Measurements from ENCODE around the gene ACADM. TPM values are rescaled to one million over a fixed set of nuclear protein-coding genes. Genes with fewer than 3 reads are reported as not detected.

The ACADM gene
- total and polyA plus RNA-seq, 9 donors: 38.9 to 61.7 (median 54.9) TPM

DNA sequence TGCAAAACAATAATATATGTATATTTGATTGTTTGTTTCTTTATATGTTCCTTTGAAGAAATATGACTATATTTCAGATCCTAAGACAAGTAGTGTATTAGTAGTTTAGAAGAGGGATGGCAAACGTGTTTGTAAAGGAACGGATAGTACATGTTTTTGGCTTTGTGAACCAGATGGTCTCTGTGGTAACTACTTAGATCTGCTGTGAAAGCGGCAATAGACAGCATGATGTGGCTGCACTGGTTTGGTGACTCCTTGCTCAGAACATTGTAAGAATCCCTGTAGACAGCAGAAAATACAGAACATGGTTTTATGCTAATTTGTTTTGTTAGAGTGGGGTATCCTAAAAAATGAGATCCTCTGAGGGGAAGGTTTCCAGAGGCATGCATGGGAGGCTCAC lies 3.1 kb downstream of the ACADM start:
- Histone ChIP-seq H3K4me1 (ENCODE audit: insufficient read depth) (peaks cover 6% of the 10 kb centered on the region), H3K27me3 (no peaks in the 10 kb centered on the region), H3K4me3 (no peak overlapping the region), H3K36me3 (no peaks in the 10 kb centered on the region), H3K9me3 (no peaks in the 10 kb centered on the region), H3K27ac (no peak overlapping the region)
- DNase-seq: no peak
- intact Hi-C loops (cut with DNase I): loop anchor here in 1 of 4 donors (10.0 kb wide), 1 partner anchor 57 kb away; the partner anchor contains the start of gene RABGGTB
- 71 to 80% (median 78%) methylated on average over 3 of the region's 3 CpGs for WGBS, 3 donors
- TF ChIP-seq, protein P1, sequence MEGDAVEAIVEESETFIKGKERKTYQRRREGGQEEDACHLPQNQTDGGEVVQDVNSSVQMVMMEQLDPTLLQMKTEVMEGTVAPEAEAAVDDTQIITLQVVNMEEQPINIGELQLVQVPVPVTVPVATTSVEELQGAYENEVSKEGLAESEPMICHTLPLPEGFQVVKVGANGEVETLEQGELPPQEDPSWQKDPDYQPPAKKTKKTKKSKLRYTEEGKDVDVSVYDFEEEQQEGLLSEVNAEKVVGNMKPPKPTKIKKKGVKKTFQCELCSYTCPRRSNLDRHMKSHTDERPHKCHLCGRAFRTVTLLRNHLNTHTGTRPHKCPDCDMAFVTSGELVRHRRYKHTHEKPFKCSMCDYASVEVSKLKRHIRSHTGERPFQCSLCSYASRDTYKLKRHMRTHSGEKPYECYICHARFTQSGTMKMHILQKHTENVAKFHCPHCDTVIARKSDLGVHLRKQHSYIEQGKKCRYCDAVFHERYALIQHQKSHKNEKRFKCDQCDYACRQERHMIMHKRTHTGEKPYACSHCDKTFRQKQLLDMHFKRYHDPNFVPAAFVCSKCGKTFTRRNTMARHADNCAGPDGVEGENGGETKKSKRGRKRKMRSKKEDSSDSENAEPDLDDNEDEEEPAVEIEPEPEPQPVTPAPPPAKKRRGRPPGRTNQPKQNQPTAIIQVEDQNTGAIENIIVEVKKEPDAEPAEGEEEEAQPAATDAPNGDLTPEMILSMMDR (IDR thresholded peaks at IDR 0.05): no peak
- no peak for TF ChIP-seq POLR2A (IDR thresholded peaks at IDR 0.05)
- TF ChIP-seq EP300 (IDR thresholded peaks at IDR 0.05): no peak

DNA sequence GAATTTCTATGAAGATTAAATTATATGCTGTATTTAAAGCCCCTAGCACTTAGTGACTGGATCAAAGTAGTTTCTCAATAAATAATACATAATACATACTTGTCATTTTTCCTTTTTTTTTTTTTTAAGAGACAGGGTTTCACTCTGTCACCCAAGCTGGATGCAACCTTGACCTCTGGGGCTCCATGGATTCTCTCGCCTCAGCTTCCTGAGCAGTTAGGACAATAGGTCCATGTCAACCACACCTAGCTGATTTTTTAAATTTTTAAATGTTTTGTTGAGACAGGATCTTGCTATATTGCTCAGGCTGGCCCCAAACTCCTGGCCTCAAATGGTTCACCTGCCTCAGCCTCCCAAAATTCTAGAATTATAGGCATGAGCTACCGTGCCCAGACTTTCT lies 5.9 kb downstream of the ACADM start:
- intact Hi-C loops (cut with DNase I): no loop called here
- WGBS, 3 donors: 45 to 48% (median 47%) methylated on average over 2 of the region's 2 CpGs

DNA sequence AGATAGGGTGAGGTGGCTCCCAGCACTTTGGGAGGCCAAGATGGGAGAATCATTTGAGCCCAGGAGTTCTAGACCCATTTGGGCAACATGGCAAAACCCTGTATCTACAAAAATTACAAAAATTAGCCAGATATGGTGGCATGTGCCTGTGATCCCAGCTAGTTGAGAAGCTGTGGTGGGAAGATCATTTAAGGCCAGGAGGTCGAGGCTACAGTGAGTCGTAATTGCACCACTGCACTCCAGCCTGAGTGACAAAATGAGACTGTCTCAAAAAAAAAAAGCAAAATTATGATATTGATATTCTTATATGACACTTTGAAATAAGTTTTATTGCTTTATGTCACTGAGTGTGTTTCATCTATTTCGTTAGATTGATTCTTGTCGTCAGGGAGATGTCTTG lies 7.4 kb downstream of the ACADM start:
- WGBS, 3 donors: 86 to 92% (median 88%) methylated on average over 4 of the region's 4 CpGs
- intact Hi-C loops (cut with DNase I): no loop called here
- no peak for DNase-seq
- Histone ChIP-seq H3K27me3 (no peaks in the 10 kb centered on the region), H3K4me1 (ENCODE audit: insufficient read depth) (peaks cover 2% of the 10 kb centered on the region), H3K36me3 (no peaks in the 10 kb centered on the region), H3K9me3 (no peaks in the 10 kb centered on the region), H3K4me3 (no peak overlapping the region), H3K27ac (no peak overlapping the region)
- TF ChIP-seq, protein P1 (IDR thresholded peaks at IDR 0.05): no peak
- TF ChIP-seq POLR2A (IDR thresholded peaks at IDR 0.05) (no peak), EP300 (IDR thresholded peaks at IDR 0.05) (no peak)

More for the DNA sequence above, 5.9 kb downstream of the ACADM start:
- H3K36me3 ChIP-seq: no peaks in the 10 kb centered on the region
- H3K4me3 ChIP-seq: no peak overlapping the region
- peaks cover 2% of the 10 kb centered on the region for H3K4me1 ChIP-seq (ENCODE audit: insufficient read depth)
- no peak for DNase-seq
- TF ChIP-seq, protein P1 (IDR thresholded peaks at IDR 0.05): no peak
- TF ChIP-seq POLR2A (IDR thresholded peaks at IDR 0.05): no peak
- TF ChIP-seq EP300 (IDR thresholded peaks at IDR 0.05): no peak
- no peaks in the 10 kb centered on the region for H3K27me3 ChIP-seq
- no peak overlapping the region for H3K27ac ChIP-seq
- H3K9me3 ChIP-seq: no peaks in the 10 kb centered on the region

DNA sequence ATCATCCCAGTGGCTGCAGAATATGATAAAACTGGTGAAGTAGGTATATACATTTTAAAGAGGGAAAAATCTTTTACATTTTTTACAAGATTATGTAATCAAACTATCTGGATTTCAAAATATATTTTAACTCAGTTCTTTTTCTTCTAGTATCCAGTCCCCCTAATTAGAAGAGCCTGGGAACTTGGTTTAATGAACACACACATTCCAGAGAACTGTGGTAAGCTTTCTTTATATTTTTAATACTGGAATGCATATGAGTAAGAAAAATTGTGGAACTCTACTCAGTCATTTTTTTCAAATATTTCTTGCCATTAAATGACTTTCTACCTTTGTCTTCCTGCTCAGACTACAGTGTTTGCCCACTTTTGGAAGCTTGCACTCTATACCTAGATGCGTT lies 8.2 kb downstream of the ACADM start:
- Histone ChIP-seq H3K27me3 (no peaks in the 10 kb centered on the region), H3K36me3 (no peaks in the 10 kb centered on the region), H3K4me3 (no peak overlapping the region), H3K9me3 (no peaks in the 10 kb centered on the region), H3K4me1 (ENCODE audit: insufficient read depth) (no peaks in the 10 kb centered on the region), H3K27ac (no peak overlapping the region)
- WGBS, 3 donors: 51 to 96% (median 92%) methylated on average over 1 of the region's 1 CpG
- TF ChIP-seq EP300 (IDR thresholded peaks at IDR 0.05): no peak
- TF ChIP-seq POLR2A (IDR thresholded peaks at IDR 0.05): no peak
- TF ChIP-seq, protein P1 (IDR thresholded peaks at IDR 0.05): no peak
- DNase-seq: no peak
- intact Hi-C loops (cut with DNase I): no loop called here
